SK-N-MC (cell line): Measurements from ENCODE around the gene NKAIN2.

Source experiments
- EZH2 ChIP-seq: fragments of 200-600 bp; sonication (generic); IDR thresholded peaks from one replicate; pipeline ENCODE4 v1.6.1; 2017; ENCODE audit warnings: antibody characterized with exemption
- FOXP2 ChIP-seq: optimal IDR thresholded peaks from 2 replicates; pipeline ENCODE3; 2011; ENCODE audit warnings: mild to moderate bottlenecking, moderate library complexity; ENCODE audit not compliant: insufficient read depth; ENCODE audit errors: extremely low read length, control extremely low read depth
- POLR2AphosphoS5 ChIP-seq: IDR thresholded peaks from 2 replicates; pipeline ENCODE4 v1.6.1; 2012; ENCODE audit warnings: mild to moderate bottlenecking, low read depth, low read length, borderline replicate concordance

GRCh38 chr6:124441450-124441849, 637.8 kb downstream of the NKAIN2 start:
- no peak for TF ChIP-seq POLR2AphosphoS5
- TF ChIP-seq EZH2, result no peak
- TF ChIP-seq FOXP2, result no peak
